Activated T-helper 1 cell treated with Interleukin-2 at 50 U/mL for 16 hours (primary cell): Measurements from ENCODE around the gene TMBIM1.
"Not testable (repeated sequence)": the region's sequence is repeated elsewhere in the genome, so short reads cannot be mapped to it uniquely, and the experiment has no call there.

Source experiments
- DNase-seq: peaks from one replicate; pipeline ENCODE4 v3.0.0-alpha.2; 2020; ENCODE audit warnings: low read depth

The TMBIM1 gene

GRCh38 chr2:218290316-218291261 lies 1.7 kb downstream of the TMBIM1 start:
- peak; percentile 32 for DNase-seq

- no peak for DNase-seq
Measured at GRCh38 chr2:218289639-218290315, 2.5 kb downstream of the TMBIM1 start.

- peak; percentile 65 for DNase-seq
Measured at GRCh38 chr2:218286570-218287459, 5.5 kb downstream of the TMBIM1 start.

- no peak for DNase-seq
Measured at GRCh38 chr2:218285604-218286003, 6.7 kb downstream of the TMBIM1 start.

- DNase-seq, result peak; percentile 40
Measured at GRCh38 chr2:218284106-218284811, 8.0 kb downstream of the TMBIM1 start.

- DNase-seq, result no peak
Measured at GRCh38 chr2:218282173-218282991, 9.9 kb downstream of the TMBIM1 start.

GRCh38 chr2:218281449-218281848 lies 10.9 kb downstream of the TMBIM1 start:
- DNase-seq, result no peak

GRCh38 chr2:218280260-218280870 lies 11.9 kb downstream of the TMBIM1 start:
- DNase-seq, result no peak

- no peak for DNase-seq
Measured at GRCh38 chr2:218278531-218279360, 13.6 kb downstream of the TMBIM1 start.

GRCh38 chr2:218277921-218278320 lies 14.4 kb downstream of the TMBIM1 start:
- DNase-seq, result no peak

GRCh38 chr2:218276986-218277755 lies 15.1 kb downstream of the TMBIM1 start:
- DNase-seq, result no peak

- DNase-seq, result no peak
Measured at GRCh38 chr2:218275371-218276072, 16.8 kb downstream of the TMBIM1 start.

- no peak for DNase-seq
Measured at GRCh38 chr2:218274586-218274985, 17.7 kb downstream of the TMBIM1 start.

- no peak for DNase-seq
Measured at GRCh38 chr2:218273908-218274249, 18.4 kb downstream of the TMBIM1 start.

GRCh38 chr2:218273214-218273907 lies 18.9 kb downstream of the TMBIM1 start:
- DNase-seq, result not testable (repeated sequence)

- DNase-seq, result peak; percentile 69
Measured at GRCh38 chr2:218272531-218273212, 19.6 kb downstream of the TMBIM1 start.
